Spinal cord (tissue), 10 donors: ENCODE results near the gene SGPL1. TPM values are rescaled to one million over a fixed set of nuclear protein-coding genes. Genes with fewer than 3 reads are reported as not detected.
"Not testable (repeated sequence)": the region's sequence is repeated elsewhere in the genome, so short reads cannot be mapped to it uniquely, and the experiment has no call there.

ENCODE experiments used
- DNase-seq, 6 donors: peaks; one replicate each; pipeline versions ENCODE4 v3.0.0 to v3.0.0-alpha.2; 2013 to 2015; ENCODE audit warnings: low spot score in 6 of 6, low read depth in 4 of 6
- H3K27ac ChIP-seq: one replicate; pipeline ENCODE4 v1.5.1; 2013; ENCODE audit warnings: low read depth, low read length, control low read depth
- H3K27me3 ChIP-seq: one replicate; pipeline ENCODE4 v1.6.1; 2013; ENCODE audit warnings: low read length; ENCODE audit not compliant: control insufficient read depth, insufficient read depth
- H3K36me3 ChIP-seq: one replicate; pipeline ENCODE4 v1.6.1; 2013; ENCODE audit warnings: low read length; ENCODE audit not compliant: control insufficient read depth, insufficient read depth
- H3K4me1 ChIP-seq: one replicate; pipeline ENCODE4 v1.6.1; 2013; ENCODE audit warnings: low read length; ENCODE audit not compliant: control insufficient read depth, insufficient read depth
- H3K4me3 ChIP-seq: one replicate; pipeline ENCODE4 v1.5.1; 2013; ENCODE audit warnings: low read depth, low read length, control low read depth
- H3K9me3 ChIP-seq: one replicate; pipeline ENCODE4 v1.6.1; 2013; ENCODE audit warnings: low read length; ENCODE audit not compliant: control insufficient read depth, insufficient read depth
- WGBS: methylation state at CpG from one replicate; pipeline ENCODE4 v1.1.5; 2013; ENCODE audit warnings: missing lambda C conversion rate; ENCODE audit not compliant: insufficient coverage; 5-methylcytosine and 5-hydroxymethylcytosine counted together
- long read RNA-seq, 4 donors: transcript quantifications; one replicate each; lab custom pipeline, GENCODE V29; 2026
- polyA plus RNA-seq, 2 donors: library from polyadenylated mRNA; unstranded; fragments of 120-200 nt; gene quantifications; one replicate each; pipeline ENCODE4 v1.2.1, GENCODE V29; 2013; ENCODE audit not compliant: insufficient read length in 2 of 2
- total RNA-seq, 2 donors: library from RNA; depleted of rRNA in 1 of 2; stranded (reverse); fragments of 120-200 nt in 1 of 2; fragments of >200 nt in 1 of 2; gene quantifications; one replicate each; pipeline versions ENCODE4 v1.2.3 to v1.2.4, GENCODE V29; 2013 to 2014
- donor health status: healthy.

SGPL1 gene, protein sequence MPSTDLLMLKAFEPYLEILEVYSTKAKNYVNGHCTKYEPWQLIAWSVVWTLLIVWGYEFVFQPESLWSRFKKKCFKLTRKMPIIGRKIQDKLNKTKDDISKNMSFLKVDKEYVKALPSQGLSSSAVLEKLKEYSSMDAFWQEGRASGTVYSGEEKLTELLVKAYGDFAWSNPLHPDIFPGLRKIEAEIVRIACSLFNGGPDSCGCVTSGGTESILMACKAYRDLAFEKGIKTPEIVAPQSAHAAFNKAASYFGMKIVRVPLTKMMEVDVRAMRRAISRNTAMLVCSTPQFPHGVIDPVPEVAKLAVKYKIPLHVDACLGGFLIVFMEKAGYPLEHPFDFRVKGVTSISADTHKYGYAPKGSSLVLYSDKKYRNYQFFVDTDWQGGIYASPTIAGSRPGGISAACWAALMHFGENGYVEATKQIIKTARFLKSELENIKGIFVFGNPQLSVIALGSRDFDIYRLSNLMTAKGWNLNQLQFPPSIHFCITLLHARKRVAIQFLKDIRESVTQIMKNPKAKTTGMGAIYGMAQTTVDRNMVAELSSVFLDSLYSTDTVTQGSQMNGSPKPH
- 10 to 100 TPM; 40.8 to 50.3 TPM for total RNA-seq
- polyA plus RNA-seq = 10 to 100 TPM; 48.2 to 53.1 TPM
- long read RNA-seq, donor 1, full-length matches to known transcripts = 4 of 151 reads
- long read RNA-seq, donor 1, partial matches to known transcripts = 141 of 151 reads
- long read RNA-seq, donor 1, other reads (novel, unspliced or antisense) = 6 of 151 reads
- long read RNA-seq, donor 2, full-length matches to known transcripts = 3 of 3 reads
- long read RNA-seq, donor 2, partial matches to known transcripts = 0 of 3 reads
- long read RNA-seq, donor 2, other reads (novel, unspliced or antisense) = 0 of 3 reads
- long read RNA-seq, donor 3, partial matches to known transcripts = 29 of 95 reads
- long read RNA-seq, donor 3, other reads (novel, unspliced or antisense) = 66 of 95 reads
- long read RNA-seq, donor 4, full-length matches to known transcripts = 2 of 334 reads
- long read RNA-seq, donor 4, partial matches to known transcripts = 110 of 334 reads
- long read RNA-seq, donor 4, other reads (novel, unspliced or antisense) = 222 of 334 reads

DNA sequence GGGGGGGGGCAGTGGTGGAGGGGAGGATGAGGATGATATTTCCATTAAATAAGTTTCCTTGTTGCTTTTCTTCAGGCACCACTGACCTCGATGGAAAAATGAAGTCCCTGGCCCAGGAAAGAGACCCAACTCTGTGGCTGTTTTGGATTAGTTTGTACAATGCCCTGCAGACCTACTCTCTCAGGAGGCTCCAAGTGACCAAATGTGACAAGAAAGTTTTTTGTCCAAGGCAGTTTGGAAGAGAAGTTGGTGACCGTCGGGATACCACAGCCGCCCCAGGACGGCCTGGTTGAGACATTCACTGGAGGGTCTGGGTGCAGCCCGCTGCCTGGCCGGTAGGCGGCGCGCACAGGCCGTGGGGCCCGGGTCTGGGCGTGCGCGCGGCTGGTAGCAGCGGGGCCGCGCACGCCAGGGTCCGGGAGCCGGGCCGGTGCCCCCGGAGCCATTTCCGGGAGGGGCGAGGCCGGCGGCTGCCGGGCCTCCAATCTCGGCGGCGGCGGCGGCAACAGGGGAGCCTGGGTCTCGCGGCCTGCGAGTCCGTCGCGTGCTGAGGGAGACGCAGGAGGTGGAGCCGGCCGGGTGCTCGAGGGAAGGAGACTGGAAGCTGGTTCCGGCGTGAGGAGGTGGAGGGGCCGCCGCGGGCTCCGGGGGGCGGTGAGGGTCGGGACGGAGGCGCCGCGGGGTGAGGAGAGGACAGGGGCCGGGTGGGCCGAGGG, at the start of gene SGPL1:
Gene SGPL1, plus strand, starts transcription at position 445 of the 716 bp plus-strand sequence. CDS start 906 bp downstream, outside the sequence.
- Histone ChIP-seq H3K36me3 (peaks cover 6% of the 10 kb centered on the region), H3K4me3 (peak within 1 kb of the TSS; percentile 85), H3K27me3 (no peaks in the 10 kb centered on the region), H3K9me3 (no peaks in the 10 kb centered on the region), H3K27ac (peak within 1 kb of the TSS; percentile 92), H3K4me1 (peaks cover 10% of the 10 kb centered on the region)
- peak in 5 of 6 donors; percentile 57 to 94 (median 68) for DNase-seq
- 2% methylated on average over 48 of the region's 58 CpGs for WGBS

GRCh38 chr10:70768026-70768685, 47.6 kb upstream of the SGPL1 start:
- DNase-seq = not testable (repeated sequence)

GRCh38 chr10:70769121-70769520, 46.6 kb upstream of the SGPL1 start:
- no peaks in the 10 kb centered on the region for H3K36me3 ChIP-seq
- no peak overlapping the region for H3K27ac ChIP-seq
- no peak overlapping the region for H3K4me3 ChIP-seq
- peaks cover 8% of the 10 kb centered on the region for H3K9me3 ChIP-seq
- 94% methylated on average over 3 of the region's 4 CpGs for WGBS
- no peaks in the 10 kb centered on the region for H3K4me1 ChIP-seq
- no peak for DNase-seq
- H3K27me3 ChIP-seq = no peaks in the 10 kb centered on the region

More at GRCh38 chr10:70768026-70768685, 47.6 kb upstream of the SGPL1 start:
- not testable (repeated sequence) for H3K27ac ChIP-seq, H3K9me3 ChIP-seq, H3K4me3 ChIP-seq, H3K36me3 ChIP-seq, H3K27me3 ChIP-seq, H3K4me1 ChIP-seq
- WGBS = no CpG with 5 or more reads among the region's 6 CpGs

- H3K27me3 ChIP-seq = no peaks in the 10 kb centered on the region
- no peaks in the 10 kb centered on the region for H3K36me3 ChIP-seq
- no peak overlapping the region for H3K4me3 ChIP-seq
- H3K4me1 ChIP-seq = no peaks in the 10 kb centered on the region
- WGBS = no CpG with 5 or more reads among the region's 2 CpGs
- no peak overlapping the region for H3K27ac ChIP-seq
- DNase-seq = no peak
- H3K9me3 ChIP-seq = peaks cover 8% of the 10 kb centered on the region
Measured at GRCh38 chr10:70770001-70770400, 45.7 kb upstream of the SGPL1 start.

- not testable (repeated sequence) for H3K4me3 ChIP-seq, H3K36me3 ChIP-seq, H3K27ac ChIP-seq, H3K27me3 ChIP-seq, H3K4me1 ChIP-seq, DNase-seq, H3K9me3 ChIP-seq
- 100% methylated on average over 3 of the region's 7 CpGs for WGBS
Measured at GRCh38 chr10:70770516-70770915, 45.2 kb upstream of the SGPL1 start.

- Histone ChIP-seq H3K4me1 (peaks cover 5% of the 10 kb centered on the region), H3K36me3 (no peaks in the 10 kb centered on the region), H3K4me3 (no peak overlapping the region), H3K9me3 (peaks cover under 1% of the 10 kb centered on the region), H3K27me3 (no peaks in the 10 kb centered on the region), H3K27ac (no peak overlapping the region)
- WGBS = 80% methylated on average over 5 of the region's 8 CpGs
- DNase-seq = no peak
Measured at GRCh38 chr10:70771311-70772194, 44.2 kb upstream of the SGPL1 start.

DNA sequence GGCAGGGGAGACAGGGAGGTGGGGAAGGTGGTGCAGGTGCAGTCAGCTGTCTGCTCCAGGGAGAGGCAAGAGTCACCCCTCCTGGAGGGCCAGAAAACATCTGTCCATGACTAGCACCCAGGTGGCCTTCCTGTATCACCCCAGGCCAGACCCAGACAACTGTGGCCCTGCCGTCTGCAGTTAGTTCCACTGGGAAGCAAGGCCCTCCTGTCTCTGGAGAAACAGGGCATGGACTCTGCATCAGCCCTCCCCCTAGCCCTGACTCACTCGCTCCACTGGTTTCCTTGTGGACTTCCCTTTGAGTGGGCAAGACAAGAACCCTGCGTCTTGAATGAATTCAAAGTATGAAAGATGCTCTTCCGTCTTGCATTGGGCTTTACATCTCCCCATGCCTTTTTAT, 43.1 kb upstream of the SGPL1 start:
- Histone ChIP-seq H3K4me1 (peaks cover 5% of the 10 kb centered on the region), H3K27me3 (no peaks in the 10 kb centered on the region), H3K36me3 (no peaks in the 10 kb centered on the region), H3K9me3 (no peaks in the 10 kb centered on the region), H3K27ac (no peak overlapping the region), H3K4me3 (no peak overlapping the region)
- no peak for DNase-seq
- 89% methylated on average over 2 of the region's 4 CpGs for WGBS

GRCh38 chr10:70773461-70773860, 42.3 kb upstream of the SGPL1 start:
- H3K4me1 ChIP-seq = peaks cover 5% of the 10 kb centered on the region
- 88% methylated on average over 8 of the region's 9 CpGs for WGBS
- H3K27ac ChIP-seq = no peak overlapping the region
- no peaks in the 10 kb centered on the region for H3K9me3 ChIP-seq
- no peaks in the 10 kb centered on the region for H3K27me3 ChIP-seq
- no peak overlapping the region for H3K4me3 ChIP-seq
- no peaks in the 10 kb centered on the region for H3K36me3 ChIP-seq
- no peak for DNase-seq
